Coronary artery (tissue), 2 donors: ENCODE results near the gene PLEK2.

ENCODE experiments used
- DNase-seq: peaks from one replicate; pipeline ENCODE4 v3.0.0-alpha.2; 2017; ENCODE audit warnings: low spot score
- H3K27ac ChIP-seq, 2 donors: fragments of 200-600 bp; sonication (generic); one replicate each; pipeline ENCODE4 v1.5.1; 2016 to 2019
- H3K4me3 ChIP-seq: fragments of 200-600 bp; sonication (generic); 2 replicates; pipeline ENCODE4 v1.5.1; 2016; ENCODE audit warnings: mild to moderate bottlenecking, moderate library complexity
- CTCF ChIP-seq: fragments of 200-600 bp; sonication (generic); IDR thresholded peaks from one replicate; pipeline ENCODE4 v1.5.1; 2019; ENCODE audit warnings: antibody characterized with exemption

PLEK2 gene

GRCh38 chr14:67440513-67440912 lies 28.5 kb upstream of the PLEK2 start:
- DNase-seq, result no peak
- Histone ChIP-seq H3K4me3 (no peak overlapping the region), H3K27ac (no peak overlapping the region)
- TF ChIP-seq CTCF, result no peak

- Histone ChIP-seq H3K4me3 (no peak overlapping the region), H3K27ac (no peak overlapping the region)
- no peak for DNase-seq
- TF ChIP-seq CTCF, result no peak
Observed at GRCh38 chr14:67438969-67439368, 27.0 kb upstream of the PLEK2 start.

GRCh38 chr14:67436006-67436866 lies 24.3 kb upstream of the PLEK2 start:
- DNase-seq, result no peak
- no peak overlapping the region for H3K4me3 ChIP-seq
- no peak for TF ChIP-seq CTCF
- H3K27ac ChIP-seq, result no peak overlapping the region

GRCh38 chr14:67435603-67436002 lies 23.6 kb upstream of the PLEK2 start:
- no peak for TF ChIP-seq CTCF
- no peak overlapping the region for H3K27ac ChIP-seq
- H3K4me3 ChIP-seq, result no peak overlapping the region
- DNase-seq, result no peak

- DNase-seq, result no peak
- no peak overlapping the region for H3K4me3 ChIP-seq
- TF ChIP-seq CTCF, result no peak
- no peak overlapping the region for H3K27ac ChIP-seq
Observed at GRCh38 chr14:67432050-67432564, 20.1 kb upstream of the PLEK2 start.

GRCh38 chr14:67429510-67430205 lies 17.7 kb upstream of the PLEK2 start:
- H3K27ac ChIP-seq, result no peak overlapping the region
- TF ChIP-seq CTCF, result no peak
- H3K4me3 ChIP-seq, result no peak overlapping the region
- no peak for DNase-seq
